BE2C (cell line): ENCODE measurements around the gene DUSP22.

Source experiments
- DNase-seq: peaks from one replicate; pipeline ENCODE4 v3.0.0-alpha.2; 2020
- H3K27me3 ChIP-seq: fragments of 250-450 bp; sonication (Bioruptor Pico); 2 replicates; pipeline ENCODE4 v1.5.1; 2020; ENCODE audit warnings: mild to moderate bottlenecking
- H3K36me3 ChIP-seq: fragments of 250-450 bp; sonication (Bioruptor Pico); 2 replicates; pipeline ENCODE4 v1.5.1; 2020; ENCODE audit warnings: mild to moderate bottlenecking
- H3K4me1 ChIP-seq: fragments of 250-450 bp; sonication (Bioruptor Pico); 2 replicates; pipeline ENCODE4 v1.5.1; 2020
- H3K4me3 ChIP-seq: 2 replicates; pipeline ENCODE4 v1.5.1; 2011; ENCODE audit warnings: low read depth, low read length
- H3K9me3 ChIP-seq: fragments of 250-450 bp; sonication (Bioruptor Pico); 2 replicates; pipeline ENCODE4 v1.5.1; 2020
- TF ChIP-seq, protein P1 (sequence below): IDR thresholded peaks from 2 replicates; pipeline ENCODE4 v1.5.1; 2012; ENCODE audit warnings: mild to moderate bottlenecking, low read depth, low read length

The DUSP22 gene

DNA sequence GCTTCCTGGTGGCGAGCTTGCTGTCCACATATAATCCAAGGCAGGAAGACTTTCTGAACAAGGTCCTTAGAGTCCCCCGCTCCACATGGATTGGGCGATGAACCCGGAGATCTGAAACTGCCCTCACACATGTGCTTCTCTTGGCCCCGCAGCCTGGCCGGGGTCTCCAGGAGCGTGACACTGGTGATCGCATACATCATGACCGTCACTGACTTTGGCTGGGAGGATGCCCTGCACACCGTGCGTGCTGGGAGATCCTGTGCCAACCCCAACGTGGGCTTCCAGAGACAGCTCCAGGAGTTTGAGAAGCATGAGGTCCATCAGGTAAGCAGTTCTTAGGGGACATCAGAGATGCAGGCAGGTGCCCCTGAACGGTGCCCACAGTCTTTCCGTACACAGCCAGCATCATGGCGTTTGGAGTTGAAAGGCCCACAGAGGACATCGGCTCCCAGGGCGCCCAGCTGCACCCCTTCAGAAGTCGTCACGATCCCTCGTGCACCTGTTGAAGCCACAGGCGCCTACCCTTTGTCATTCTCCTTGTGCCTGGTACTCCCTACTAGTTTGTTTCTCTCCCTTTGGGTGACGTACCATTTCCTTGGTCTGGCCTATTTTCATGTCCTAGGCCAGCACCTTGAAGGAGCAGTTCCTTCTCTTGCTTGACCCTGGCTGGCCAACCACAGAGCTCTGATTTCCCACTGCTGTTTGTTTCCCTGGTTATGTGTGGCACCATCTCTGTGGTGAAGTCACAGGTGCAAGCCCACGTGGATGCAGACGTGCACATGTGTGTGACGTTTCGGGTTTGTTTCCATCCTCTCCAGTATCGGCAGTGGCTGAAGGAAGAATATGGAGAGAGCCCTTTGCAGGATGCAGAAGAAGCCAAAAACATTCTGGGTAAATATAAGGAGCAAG is 55.9 kb downstream of the DUSP22 start:
- TF ChIP-seq, protein P1, sequence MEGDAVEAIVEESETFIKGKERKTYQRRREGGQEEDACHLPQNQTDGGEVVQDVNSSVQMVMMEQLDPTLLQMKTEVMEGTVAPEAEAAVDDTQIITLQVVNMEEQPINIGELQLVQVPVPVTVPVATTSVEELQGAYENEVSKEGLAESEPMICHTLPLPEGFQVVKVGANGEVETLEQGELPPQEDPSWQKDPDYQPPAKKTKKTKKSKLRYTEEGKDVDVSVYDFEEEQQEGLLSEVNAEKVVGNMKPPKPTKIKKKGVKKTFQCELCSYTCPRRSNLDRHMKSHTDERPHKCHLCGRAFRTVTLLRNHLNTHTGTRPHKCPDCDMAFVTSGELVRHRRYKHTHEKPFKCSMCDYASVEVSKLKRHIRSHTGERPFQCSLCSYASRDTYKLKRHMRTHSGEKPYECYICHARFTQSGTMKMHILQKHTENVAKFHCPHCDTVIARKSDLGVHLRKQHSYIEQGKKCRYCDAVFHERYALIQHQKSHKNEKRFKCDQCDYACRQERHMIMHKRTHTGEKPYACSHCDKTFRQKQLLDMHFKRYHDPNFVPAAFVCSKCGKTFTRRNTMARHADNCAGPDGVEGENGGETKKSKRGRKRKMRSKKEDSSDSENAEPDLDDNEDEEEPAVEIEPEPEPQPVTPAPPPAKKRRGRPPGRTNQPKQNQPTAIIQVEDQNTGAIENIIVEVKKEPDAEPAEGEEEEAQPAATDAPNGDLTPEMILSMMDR: no peak
- Histone ChIP-seq H3K27me3 (no peaks in the 10 kb centered on the region), H3K4me1 (no peaks in the 10 kb centered on the region), H3K36me3 (no peaks in the 10 kb centered on the region), H3K9me3 (no peaks in the 10 kb centered on the region; the same call in none of the 2 replicates), H3K4me3 (no peak overlapping the region)
- DNase-seq: no peak

DNA sequence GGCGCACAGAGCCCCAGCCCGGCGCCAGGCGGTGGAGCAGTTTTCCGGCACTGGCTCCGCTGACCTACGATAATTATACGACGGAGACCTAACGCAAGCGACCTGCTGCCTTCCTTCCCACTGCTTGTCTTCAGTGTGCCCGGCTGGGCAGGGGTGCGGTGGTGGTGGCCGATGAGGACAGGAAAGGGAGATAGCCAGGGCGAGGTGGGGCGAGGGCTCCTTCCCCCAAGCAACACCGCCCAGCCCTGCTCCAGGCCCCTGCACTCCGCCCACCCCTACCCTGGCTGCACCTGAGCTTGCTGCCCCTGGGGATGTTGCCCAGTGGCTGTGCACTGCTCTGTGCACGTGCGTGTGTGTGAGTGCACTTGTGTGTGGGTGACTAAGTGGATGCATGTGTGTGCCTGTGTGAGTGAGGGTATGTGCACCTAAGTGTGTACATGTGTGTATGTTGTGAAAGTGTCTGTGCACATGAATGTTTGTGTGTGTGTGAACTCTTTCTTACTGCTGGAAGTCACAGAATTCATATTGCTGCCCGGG is 56.6 kb downstream of the DUSP22 start:
- DNase-seq: no peak
- Histone ChIP-seq H3K36me3 (no peaks in the 10 kb centered on the region), H3K27me3 (no peaks in the 10 kb centered on the region), H3K4me3 (no peak overlapping the region), H3K4me1 (no peaks in the 10 kb centered on the region), H3K9me3 (no peaks in the 10 kb centered on the region; the same call in none of the 2 replicates)
- TF ChIP-seq, protein P1: no peak

DNA sequence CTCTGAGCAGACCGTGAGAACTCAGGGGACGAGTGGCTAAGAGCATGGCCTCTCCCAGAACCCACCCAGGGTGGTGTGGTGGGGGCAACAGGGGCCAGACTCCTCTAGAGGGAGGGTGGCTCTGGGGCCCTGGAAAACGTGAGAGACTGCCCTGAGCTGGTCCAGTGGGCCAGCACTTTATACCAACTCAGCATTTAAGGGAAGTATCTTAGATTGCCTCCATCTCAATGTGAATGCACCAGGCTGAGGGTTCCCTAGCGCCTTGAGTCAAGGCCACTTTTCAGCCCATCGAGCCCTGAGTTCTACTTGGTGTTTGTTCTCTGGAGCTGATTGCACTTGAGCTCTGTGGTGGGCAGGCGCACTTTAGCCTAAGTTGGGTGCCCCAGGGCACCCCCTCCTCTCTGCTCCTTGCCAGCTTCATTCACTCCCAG is 57.2 kb downstream of the DUSP22 start:
- Histone ChIP-seq H3K4me1 (no peaks in the 10 kb centered on the region), H3K9me3 (no peaks in the 10 kb centered on the region; the same call in none of the 2 replicates), H3K27me3 (no peaks in the 10 kb centered on the region), H3K4me3 (no peak overlapping the region), H3K36me3 (no peaks in the 10 kb centered on the region)
- no peak for DNase-seq
- TF ChIP-seq, protein P1: no peak

DNA sequence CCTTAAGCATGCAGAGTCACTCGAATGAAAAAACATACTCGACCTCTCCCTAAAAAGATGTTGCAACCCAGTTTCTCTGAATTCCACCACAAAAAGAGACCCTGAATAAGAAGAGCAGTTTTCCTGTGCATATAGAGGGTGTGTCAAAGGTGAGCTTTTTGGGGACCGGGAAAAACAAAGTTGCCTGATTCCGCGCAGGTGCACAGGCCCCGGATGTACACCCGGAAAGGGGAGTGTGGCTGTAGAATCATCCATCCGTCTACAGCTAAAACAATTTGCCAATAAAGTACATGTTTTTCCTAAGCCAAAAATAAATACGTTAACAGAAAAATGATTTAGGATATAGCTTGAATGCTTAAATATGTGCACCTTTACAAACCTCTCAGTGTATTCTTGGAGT is 58.1 kb downstream of the DUSP22 start:
- H3K4me3 ChIP-seq: no peak overlapping the region
- H3K9me3 ChIP-seq: no peaks in the 10 kb centered on the region; the same call in none of the 2 replicates
- DNase-seq: no peak
- H3K27me3 ChIP-seq: no peaks in the 10 kb centered on the region
- no peaks in the 10 kb centered on the region for H3K4me1 ChIP-seq
- TF ChIP-seq, protein P1: no peak
- no peaks in the 10 kb centered on the region for H3K36me3 ChIP-seq

DNA sequence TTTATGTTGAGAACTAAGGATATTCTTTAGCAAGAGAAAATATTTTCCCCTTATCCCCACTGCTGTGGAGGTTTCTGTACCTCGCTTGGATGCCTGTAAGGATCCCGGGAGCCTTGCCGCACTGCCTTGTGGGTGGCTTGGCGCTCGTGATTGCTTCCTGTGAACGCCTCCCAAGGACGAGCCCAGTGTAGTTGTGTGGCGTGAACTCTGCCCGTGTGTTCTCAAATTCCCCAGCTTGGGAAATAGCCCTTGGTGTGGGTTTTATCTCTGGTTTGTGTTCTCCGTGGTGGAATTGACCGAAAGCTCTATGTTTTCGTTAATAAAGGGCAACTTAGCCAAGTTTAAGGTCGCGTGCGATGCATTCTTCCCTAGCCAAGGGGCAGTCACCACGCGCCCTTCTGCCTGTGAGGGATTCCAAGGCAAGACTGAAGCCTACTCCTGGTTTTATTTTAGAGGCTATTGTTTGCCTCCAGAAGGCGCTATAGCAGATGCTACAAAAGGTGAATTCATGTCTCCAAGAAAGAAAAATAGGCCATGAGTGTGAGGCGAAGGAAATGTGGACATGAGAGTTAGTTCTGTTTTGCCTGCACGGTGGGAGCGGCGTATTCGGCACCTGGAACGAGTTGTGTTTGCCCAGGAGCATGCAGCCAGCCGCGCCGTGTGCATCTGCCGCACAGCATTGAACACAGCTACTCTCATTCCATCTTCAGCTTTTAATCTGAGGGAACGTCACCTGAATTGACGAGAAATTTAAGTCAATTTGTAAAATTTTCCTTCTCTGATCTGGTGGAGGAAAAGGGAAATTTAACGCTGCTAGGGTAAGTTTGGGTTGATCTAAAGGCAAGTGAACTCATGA is 59.0 kb downstream of the DUSP22 start:
- DNase-seq: no peak
- TF ChIP-seq, protein P1: no peak
- H3K9me3 ChIP-seq: no peaks in the 10 kb centered on the region; the same call in none of the 2 replicates

More for the DNA sequence above, 59.0 kb downstream of the DUSP22 start:
- no peaks in the 10 kb centered on the region for H3K4me1 ChIP-seq
- no peaks in the 10 kb centered on the region for H3K27me3 ChIP-seq
- H3K4me3 ChIP-seq: no peak overlapping the region
- H3K36me3 ChIP-seq: no peaks in the 10 kb centered on the region
